Left ventricle myocardium inferior (tissue), 1 donor: ENCODE data around the gene PTTG1IP2. TPM values are rescaled to one million over a fixed set of nuclear protein-coding genes. Genes with fewer than 3 reads are reported as not detected.

ENCODE experiments used
- DNase-seq: peaks from one replicate; pipeline ENCODE4 v3.0.0-alpha.2; 2020
- H3K27ac ChIP-seq: fragments of 200-600 bp; replicated peaks from 2 replicates; pipeline ENCODE4 v1.8.0; 2021
- H3K27me3 ChIP-seq: fragments of 200-600 bp; 2 replicates; pipeline ENCODE4 v1.8.0; 2021; ENCODE audit warnings: low read depth
- H3K36me3 ChIP-seq: fragments of 200-600 bp; 2 replicates; pipeline ENCODE4 v1.8.0; 2021
- H3K4me1 ChIP-seq: fragments of 200-600 bp; 2 replicates; pipeline ENCODE4 v1.8.0; 2021
- H3K4me3 ChIP-seq: fragments of 200-600 bp; 2 replicates; pipeline ENCODE4 v1.8.0; 2021; ENCODE audit warnings: mild to moderate bottlenecking, moderate library complexity
- H3K9me3 ChIP-seq: fragments of 200-600 bp; replicated peaks from 2 replicates; pipeline ENCODE4 v1.8.0; 2021
- intact Hi-C: fragments of 100-400 bp; cut with micrococcal nuclease; formaldehyde crosslinking; loops from one replicate; pipeline ENCODE4 v1.11.0; 2022
- total RNA-seq: library from RNA; stranded (reverse); fragmentation: NEBNext Ultra II Directional; extraction: Animal tissue kit (Norgen Biotek cat#: 25700); gene quantifications from one replicate; pipeline ENCODE4 v1.2.1, GENCODE V29; 2021
- TF ChIP-seq, protein P1 (sequence below): fragments of 200-600 bp; IDR thresholded peaks from 2 replicates; pipeline ENCODE4 v1.8.0; 2021; ENCODE audit warnings: antibody characterized with exemption, mild to moderate bottlenecking, borderline replicate concordance
- donor health status: DM: no; HTN: yes; CAD: no; lungs with severe emphysema.

The PTTG1IP2 gene
- total RNA-seq, 1 donor from 2014 or later, result not detected

GRCh38 chr7:90432752-90433151 lies 36.7 kb upstream of the PTTG1IP2 start:
- no peaks in the 10 kb centered on the region for H3K27me3 ChIP-seq
- no peaks in the 10 kb centered on the region for H3K36me3 ChIP-seq
- H3K27ac ChIP-seq, result no peak overlapping the region
- H3K4me1 ChIP-seq, result no peaks in the 10 kb centered on the region
- intact Hi-C loops, result no loop called here
- peaks cover 23% of the 10 kb centered on the region for H3K9me3 ChIP-seq
- TF ChIP-seq, protein P1, sequence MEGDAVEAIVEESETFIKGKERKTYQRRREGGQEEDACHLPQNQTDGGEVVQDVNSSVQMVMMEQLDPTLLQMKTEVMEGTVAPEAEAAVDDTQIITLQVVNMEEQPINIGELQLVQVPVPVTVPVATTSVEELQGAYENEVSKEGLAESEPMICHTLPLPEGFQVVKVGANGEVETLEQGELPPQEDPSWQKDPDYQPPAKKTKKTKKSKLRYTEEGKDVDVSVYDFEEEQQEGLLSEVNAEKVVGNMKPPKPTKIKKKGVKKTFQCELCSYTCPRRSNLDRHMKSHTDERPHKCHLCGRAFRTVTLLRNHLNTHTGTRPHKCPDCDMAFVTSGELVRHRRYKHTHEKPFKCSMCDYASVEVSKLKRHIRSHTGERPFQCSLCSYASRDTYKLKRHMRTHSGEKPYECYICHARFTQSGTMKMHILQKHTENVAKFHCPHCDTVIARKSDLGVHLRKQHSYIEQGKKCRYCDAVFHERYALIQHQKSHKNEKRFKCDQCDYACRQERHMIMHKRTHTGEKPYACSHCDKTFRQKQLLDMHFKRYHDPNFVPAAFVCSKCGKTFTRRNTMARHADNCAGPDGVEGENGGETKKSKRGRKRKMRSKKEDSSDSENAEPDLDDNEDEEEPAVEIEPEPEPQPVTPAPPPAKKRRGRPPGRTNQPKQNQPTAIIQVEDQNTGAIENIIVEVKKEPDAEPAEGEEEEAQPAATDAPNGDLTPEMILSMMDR, result no peak
- no peak overlapping the region for H3K4me3 ChIP-seq
- DNase-seq, result no peak

- intact Hi-C loops, result no loop called here
- H3K4me1 ChIP-seq, result no peaks in the 10 kb centered on the region
- TF ChIP-seq, protein P1, result no peak
- no peak overlapping the region for H3K4me3 ChIP-seq
- no peaks in the 10 kb centered on the region for H3K36me3 ChIP-seq
- H3K9me3 ChIP-seq, result peaks cover 28% of the 10 kb centered on the region
- H3K27me3 ChIP-seq, result no peaks in the 10 kb centered on the region
- DNase-seq, result no peak
- H3K27ac ChIP-seq, result no peak overlapping the region
These were observed 36.2 kb upstream of the PTTG1IP2 start for GRCh38 chr7:90433221-90433620.

DNA sequence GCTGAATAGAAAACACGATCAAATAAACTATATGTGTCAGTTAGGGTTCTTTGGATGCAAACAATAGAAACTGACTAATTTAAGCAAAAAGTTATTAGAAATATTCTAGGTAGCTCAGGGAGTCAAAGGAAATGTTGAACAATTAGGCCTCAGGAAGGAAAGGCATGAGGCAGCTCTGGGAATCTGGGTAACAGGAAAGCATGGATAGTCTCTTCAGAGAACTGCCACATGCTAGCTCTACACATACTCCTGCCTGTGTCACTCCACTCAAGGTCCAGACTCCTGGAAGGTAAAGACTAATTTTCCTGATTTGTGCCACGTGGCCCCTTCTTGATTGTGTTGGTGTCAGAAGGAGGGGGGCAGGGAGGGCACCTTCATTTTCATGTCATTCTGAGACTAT lies 23.8 kb upstream of the PTTG1IP2 start:
- intact Hi-C loops, result no loop called here
- Histone ChIP-seq H3K27me3 (no peaks in the 10 kb centered on the region), H3K9me3 (no peaks in the 10 kb centered on the region), H3K4me3 (no peak overlapping the region), H3K36me3 (no peaks in the 10 kb centered on the region), H3K27ac (no peak overlapping the region), H3K4me1 (no peaks in the 10 kb centered on the region)
- no peak for DNase-seq
- TF ChIP-seq, protein P1, result no peak

DNA sequence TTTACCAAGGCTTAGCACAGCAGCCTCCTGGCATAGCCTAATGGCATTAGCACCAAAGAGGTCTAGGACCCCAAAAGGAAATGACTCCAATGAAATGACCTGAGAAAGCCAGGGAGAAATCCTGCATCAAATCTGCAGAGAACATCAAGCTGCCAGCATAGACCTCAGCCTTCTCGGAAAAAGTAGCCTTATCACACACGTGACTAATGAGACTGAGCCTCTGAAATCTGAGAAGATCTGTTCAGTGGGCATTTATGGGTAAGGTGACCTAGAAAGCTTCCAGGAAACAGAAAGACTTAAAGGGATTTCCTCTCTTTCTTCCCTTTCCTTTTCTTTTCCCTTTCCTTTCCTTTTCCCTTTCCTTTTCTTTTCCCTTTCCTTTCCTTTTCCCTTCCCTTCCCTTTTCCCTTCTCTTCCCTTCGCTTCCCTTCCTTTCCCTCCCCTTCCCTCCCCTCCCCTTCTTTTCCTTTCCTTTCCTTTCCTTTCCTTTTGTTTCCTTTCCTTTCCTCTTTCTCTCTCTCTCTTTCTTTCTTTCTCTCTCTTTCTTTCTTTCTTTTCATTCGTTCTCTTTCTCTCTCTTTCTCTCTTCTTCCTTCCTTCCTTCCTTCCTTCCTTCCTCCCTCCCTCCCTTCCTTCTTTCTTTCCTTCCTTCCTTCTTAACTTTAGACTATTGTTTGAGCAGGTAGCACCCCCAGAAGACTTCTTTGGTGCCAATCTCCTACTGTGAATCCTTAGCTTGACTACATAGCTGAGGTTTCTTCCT lies 23.1 kb upstream of the PTTG1IP2 start:
- TF ChIP-seq, protein P1, result no peak
- H3K36me3 ChIP-seq, result no peaks in the 10 kb centered on the region
- no peak overlapping the region for H3K4me3 ChIP-seq
- no peaks in the 10 kb centered on the region for H3K9me3 ChIP-seq
- DNase-seq, result no peak
- intact Hi-C loops, result no loop called here
- no peak overlapping the region for H3K27ac ChIP-seq
- H3K4me1 ChIP-seq, result no peaks in the 10 kb centered on the region
- no peaks in the 10 kb centered on the region for H3K27me3 ChIP-seq

- intact Hi-C loops, result no loop called here
- no peak overlapping the region for H3K27ac ChIP-seq
These were observed 16.1 kb upstream of the PTTG1IP2 start for GRCh38 chr7:90453259-90453891.

More at GRCh38 chr7:90453259-90453891, 16.1 kb upstream of the PTTG1IP2 start:
- H3K9me3 ChIP-seq, result no peaks in the 10 kb centered on the region
- H3K27me3 ChIP-seq, result no peaks in the 10 kb centered on the region
- no peak overlapping the region for H3K4me3 ChIP-seq
- TF ChIP-seq, protein P1, result no peak
- peaks cover 9% of the 10 kb centered on the region for H3K4me1 ChIP-seq
- no peaks in the 10 kb centered on the region for H3K36me3 ChIP-seq
- no peak for DNase-seq
